PFSK-1 (cell line): ENCODE data around the gene ATP4A.

ENCODE experiments used
- POLR2AphosphoS5 ChIP-seq: IDR thresholded peaks from 2 replicates; pipeline ENCODE4 v1.6.1; 2012; ENCODE audit warnings: low read depth, mild to moderate bottlenecking, control low read depth, low read length, moderate library complexity
- REST ChIP-seq, 2 experiments: IDR thresholded peaks; 2 replicates each; pipeline versions ENCODE4 v1.6.1 to v1.8.0; 2011 to 2012; ENCODE audit warnings: low read depth in 2 of 2, low read length in 2 of 2, control low read depth in 1 of 2, inconsistent platforms in 1 of 2, mild to moderate bottlenecking in 1 of 2, moderate library complexity in 1 of 2; ENCODE audit not compliant: insufficient read depth in 1 of 2
- SIN3A ChIP-seq: IDR thresholded peaks from 2 replicates; pipeline ENCODE4 v1.6.1; 2012; ENCODE audit warnings: mild to moderate bottlenecking, low read length, moderate library complexity, borderline replicate concordance; ENCODE audit not compliant: insufficient read depth
- TAF1 ChIP-seq: IDR thresholded peaks from 2 replicates; pipeline ENCODE4 v1.6.1; 2012; ENCODE audit warnings: low read length, control low read depth, borderline replicate concordance; ENCODE audit not compliant: insufficient read depth

- no peak for TF ChIP-seq TAF1
- no peak for TF ChIP-seq POLR2AphosphoS5
- TF ChIP-seq SIN3A, result no peak
- no peak for TF ChIP-seq REST (IDR thresholded peaks at IDR 0.05; ENCODE audit: insufficient read depth in 1 of 2, low read depth in 2 of 2, low read length in 2 of 2)
Observed at GRCh38 chr19:35565016-35565856, 1.8 kb upstream of the ATP4A start.
